GM12878 (cell line): ENCODE results near the gene SPAG7. TPM values are rescaled to one million over a fixed set of nuclear protein-coding genes. Genes with fewer than 3 reads are reported as not detected.
A peak's percentile ranks its signal among the peaks of the same experiment; 100 is the strongest.

ENCODE experiments used
- BCLAF1 ChIP-seq: fragments of 450-650 bp; IDR thresholded peaks from 2 replicates; pipeline ENCODE4 v1.6.1; 2017; ENCODE audit warnings: antibody characterized with exemption, mild to moderate bottlenecking, moderate library complexity
- CHD1 ChIP-seq: IDR thresholded peaks from 2 replicates; pipeline ENCODE4 v1.6.1; 2012; ENCODE audit warnings: low read depth, low read length, improper control_type of control experiment
- DPF2 ChIP-seq: fragments of 450-650 bp; IDR thresholded peaks from 2 replicates; pipeline ENCODE4 v1.6.1; 2017; ENCODE audit warnings: mild to moderate bottlenecking
- E2F4 ChIP-seq: IDR thresholded peaks from 2 replicates; pipeline ENCODE4 v1.6.1; 2012; ENCODE audit warnings: low read depth, low read length, improper control_type of control experiment
- ELK1 ChIP-seq: IDR thresholded peaks from 2 replicates; pipeline ENCODE4 v1.6.1; 2012; ENCODE audit warnings: low read depth, low read length, improper control_type of control experiment
- FOS ChIP-seq: IDR thresholded peaks from 3 replicates; pipeline ENCODE4 v1.6.1; 2011; ENCODE audit warnings: borderline replicate concordance; ENCODE audit not compliant: insufficient read length; ENCODE audit errors: extremely low read depth
- IRF4 ChIP-seq: IDR thresholded peaks from 2 replicates; pipeline ENCODE4 v1.6.1; 2011; ENCODE audit warnings: low read depth, low read length
- LARP7 ChIP-seq: fragments of 450-650 bp; IDR thresholded peaks from 2 replicates; pipeline ENCODE4 v1.6.1; 2017; ENCODE audit warnings: mild to moderate bottlenecking
- NBN ChIP-seq: fragments of 450-650 bp; IDR thresholded peaks from 2 replicates; pipeline ENCODE4 v1.6.1; 2016
- NR2C1 ChIP-seq: fragments of 450-650 bp; IDR thresholded peaks from 2 replicates; pipeline ENCODE4 v1.6.1; 2017; ENCODE audit warnings: antibody characterized with exemption, mild to moderate bottlenecking, moderate library complexity
- POLR2A ChIP-seq: IDR thresholded peaks from 2 replicates; pipeline ENCODE4 v1.6.1; 2011; ENCODE audit warnings: low read depth, mild to moderate bottlenecking, low read length
- POLR2AphosphoS5 ChIP-seq: IDR thresholded peaks from 2 replicates; pipeline ENCODE4 v1.6.1; 2011; ENCODE audit warnings: mild to moderate bottlenecking, low read length, inconsistent platforms
- SIN3A ChIP-seq: IDR thresholded peaks from 2 replicates; pipeline ENCODE4 v1.6.1; 2012; ENCODE audit warnings: low read depth, low read length, improper control_type of control experiment
- SPI1 ChIP-seq: IDR thresholded peaks from 2 replicates; pipeline ENCODE4 v1.6.1; 2011; ENCODE audit warnings: low read depth, mild to moderate bottlenecking, low read length, moderate library complexity, borderline replicate concordance; ENCODE audit not compliant: insufficient read depth
- SRF ChIP-seq, 2 experiments: IDR thresholded peaks; 2 replicates each; pipeline ENCODE4 v1.6.1; 2011; ENCODE audit warnings: low read depth in 2 of 2, low read length in 2 of 2, mild to moderate bottlenecking in 1 of 2, moderate library complexity in 1 of 2
- TBL1XR1 ChIP-seq: IDR thresholded peaks from 2 replicates; pipeline ENCODE4 v1.6.1; 2012; ENCODE audit warnings: low read depth, low read length, improper control_type of control experiment
- ZBTB11 ChIP-seq: fragments of 450-650 bp; formaldehyde crosslinking; IDR thresholded peaks from 2 replicates; pipeline ENCODE4 v1.5.0; 2022; ENCODE audit warnings: mild to moderate bottlenecking, missing genetic modification characterization
- ZNF274 ChIP-seq: IDR thresholded peaks from one replicate; pipeline ENCODE4 v1.8.0; 2011; ENCODE audit not compliant: insufficient read length, insufficient read depth
- ZNF384 ChIP-seq: IDR thresholded peaks from 2 replicates; pipeline ENCODE4 v1.6.1; 2012; ENCODE audit warnings: low read depth, mild to moderate bottlenecking, low read length, improper control_type of control experiment, borderline replicate concordance
- polyA plus RNA-seq, 11 experiments: library from polyadenylated mRNA; depleted of rRNA in 4 of 11; unstranded in 6 of 11; stranded (reverse) in 5 of 11; fragments of >200 nt; fragmentation: Nextera tagmentation in 4 of 11; fragmentation: Illumina TruSeq in 1 of 11; extraction: Ambion mirVana in 4 of 11; extraction: Trizol in 1 of 11; gene quantifications; 1 replicate in 1 of 11; 2 replicates in 10 of 11; pipeline versions ENCODE4 v1.2.1 to v1.2.3, GENCODE V29; 2011 to 2016; ENCODE audit warnings: inconsistent platforms in 2 of 11, missing spikeins in 2 of 11, low read depth in 1 of 11
- total RNA-seq, 4 experiments: library from RNA; depleted of rRNA in 3 of 4; stranded (reverse); fragments of >200 nt in 3 of 4; fragmentation: Illumina TruSeq in 1 of 4; extraction: Trizol in 1 of 4; gene quantifications; 2 replicates each; pipeline versions ENCODE4 v1.2.1 to v1.2.3, GENCODE V29; 2013 to 2021
- TF ChIP-seq, protein P1 (sequence below): fragments of 450-650 bp; IDR thresholded peaks from 2 replicates; pipeline ENCODE4 v1.6.1; 2014; ENCODE audit warnings: mild to moderate bottlenecking

SPAG7 gene
- total and polyA plus RNA-seq, 10 of the 15 experiments (the other 5 are each of a cell fraction or from before 2014, with no cell fraction given) = 7.9 to 146 (median 88.7) TPM

GRCh38 chr17:4947010-4947410 is 20.6 kb downstream of the SPAG7 start (continued):
- TF ChIP-seq ZBTB11 (CRISPR knock-in tag) (no peak), SIN3A (no peak), NBN (no peak), E2F4 (no peak), ZNF384 (no peak), POLR2AphosphoS5 (peak; percentile 51), LARP7 (0 out of 2 replicates have a peak, but pooled peaks have one; percentile 22), CHD1 (0 out of 2 replicates have a peak, but pooled peaks have one; percentile 52), BCLAF1 (no peak), ZNF274 (no peak), POLR2A (no peak), ELK1 (peak; percentile 54), FOS (no peak), SPI1 (peak; percentile 40; the same call in 1 of the 2 replicates), IRF4 (no peak), DPF2 (no peak), TBL1XR1 (0 out of 2 replicates have a peak, but pooled peaks have one; percentile 34), NR2C1 (no peak), SRF (IDR thresholded peaks at IDR 0.05; ENCODE audit: low read depth in 2 of 2, low read length in 2 of 2) (peak; percentile 85 to 97)
- TF ChIP-seq, protein P1, sequence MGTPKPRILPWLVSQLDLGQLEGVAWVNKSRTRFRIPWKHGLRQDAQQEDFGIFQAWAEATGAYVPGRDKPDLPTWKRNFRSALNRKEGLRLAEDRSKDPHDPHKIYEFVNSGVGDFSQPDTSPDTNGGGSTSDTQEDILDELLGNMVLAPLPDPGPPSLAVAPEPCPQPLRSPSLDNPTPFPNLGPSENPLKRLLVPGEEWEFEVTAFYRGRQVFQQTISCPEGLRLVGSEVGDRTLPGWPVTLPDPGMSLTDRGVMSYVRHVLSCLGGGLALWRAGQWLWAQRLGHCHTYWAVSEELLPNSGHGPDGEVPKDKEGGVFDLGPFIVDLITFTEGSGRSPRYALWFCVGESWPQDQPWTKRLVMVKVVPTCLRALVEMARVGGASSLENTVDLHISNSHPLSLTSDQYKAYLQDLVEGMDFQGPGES = no peak
